CD4-positive, alpha-beta T cell treated with Interleukin-12 subunit alpha and Interleukin-12 subunit beta, for 1 hour (primary cell): ENCODE results near the gene DDR1.
"Not testable (repeated sequence)": the region's sequence is repeated elsewhere in the genome, so short reads cannot be mapped to it uniquely, and the experiment has no call there.

Experiments
- DNase-seq: peaks from one replicate; pipeline ENCODE4 v3.0.0-alpha.2; 2020

The DDR1 gene

GRCh38 chr6:30894935-30895334 lies 10.6 kb downstream of the DDR1 start:
- no peak for DNase-seq

GRCh38 chr6:30895343-30895742 lies 11.0 kb downstream of the DDR1 start:
- DNase-seq: no peak

- DNase-seq: no peak
Measured at GRCh38 chr6:30896541-30896940, 12.2 kb downstream of the DDR1 start.

GRCh38 chr6:30897882-30898281 lies 13.6 kb downstream of the DDR1 start:
- no peak for DNase-seq

GRCh38 chr6:30898750-30899360 lies 14.5 kb downstream of the DDR1 start:
- no peak for DNase-seq

GRCh38 chr6:30900863-30901417 lies 16.6 kb downstream of the DDR1 start:
- DNase-seq: no peak

- no peak for DNase-seq
Measured at GRCh38 chr6:30901436-30901835, 17.1 kb downstream of the DDR1 start.

- DNase-seq: not testable (repeated sequence)
Measured at GRCh38 chr6:30902196-30902595, 17.9 kb downstream of the DDR1 start.

GRCh38 chr6:30902709-30903108 lies 18.4 kb downstream of the DDR1 start:
- no peak for DNase-seq

GRCh38 chr6:30903236-30903635 lies 18.9 kb downstream of the DDR1 start:
- no peak for DNase-seq

GRCh38 chr6:30907290-30907757 lies 23.0 kb downstream of the DDR1 start:
- not testable (repeated sequence) for DNase-seq

GRCh38 chr6:30907758-30908591 lies 23.7 kb downstream of the DDR1 start, which contains the start of gene GTF2H4:
TSS of gene GTF2H4 (plus strand) at chr6:30908207.
- peak; percentile 95 for DNase-seq

GRCh38 chr6:30908700-30909099 lies 24.4 kb downstream of the DDR1 start:
- no peak for DNase-seq

- not testable (repeated sequence) for DNase-seq
Measured at GRCh38 chr6:30910473-30910872, 26.2 kb downstream of the DDR1 start.

- no peak for DNase-seq
Measured at GRCh38 chr6:30912746-30913520, 28.6 kb downstream of the DDR1 start.

GRCh38 chr6:30913721-30914075 lies 29.4 kb downstream of the DDR1 start:
- DNase-seq: no peak

- peak; percentile 92 for DNase-seq
Measured at GRCh38 chr6:30914076-30914853, 29.9 kb downstream of the DDR1 start, which contains the start of gene VARS2. TSS of gene VARS2 (plus strand) at chr6:30914238. CDS start at chr6:30914837, 599 bp downstream.

GRCh38 chr6:30914854-30915590 lies 30.7 kb downstream of the DDR1 start:
- DNase-seq: no peak

- DNase-seq: peak; percentile 44
Measured at GRCh38 chr6:30915591-30915946, 31.2 kb downstream of the DDR1 start.

- no peak for DNase-seq
Measured at GRCh38 chr6:30917041-30917440, 32.7 kb downstream of the DDR1 start.

- DNase-seq: no peak
Measured at GRCh38 chr6:30917487-30917886, 33.2 kb downstream of the DDR1 start.

- no peak for DNase-seq
Measured at GRCh38 chr6:30918670-30919069, 34.4 kb downstream of the DDR1 start.
